ENCODE data around the gene CD79B.

DNA sequence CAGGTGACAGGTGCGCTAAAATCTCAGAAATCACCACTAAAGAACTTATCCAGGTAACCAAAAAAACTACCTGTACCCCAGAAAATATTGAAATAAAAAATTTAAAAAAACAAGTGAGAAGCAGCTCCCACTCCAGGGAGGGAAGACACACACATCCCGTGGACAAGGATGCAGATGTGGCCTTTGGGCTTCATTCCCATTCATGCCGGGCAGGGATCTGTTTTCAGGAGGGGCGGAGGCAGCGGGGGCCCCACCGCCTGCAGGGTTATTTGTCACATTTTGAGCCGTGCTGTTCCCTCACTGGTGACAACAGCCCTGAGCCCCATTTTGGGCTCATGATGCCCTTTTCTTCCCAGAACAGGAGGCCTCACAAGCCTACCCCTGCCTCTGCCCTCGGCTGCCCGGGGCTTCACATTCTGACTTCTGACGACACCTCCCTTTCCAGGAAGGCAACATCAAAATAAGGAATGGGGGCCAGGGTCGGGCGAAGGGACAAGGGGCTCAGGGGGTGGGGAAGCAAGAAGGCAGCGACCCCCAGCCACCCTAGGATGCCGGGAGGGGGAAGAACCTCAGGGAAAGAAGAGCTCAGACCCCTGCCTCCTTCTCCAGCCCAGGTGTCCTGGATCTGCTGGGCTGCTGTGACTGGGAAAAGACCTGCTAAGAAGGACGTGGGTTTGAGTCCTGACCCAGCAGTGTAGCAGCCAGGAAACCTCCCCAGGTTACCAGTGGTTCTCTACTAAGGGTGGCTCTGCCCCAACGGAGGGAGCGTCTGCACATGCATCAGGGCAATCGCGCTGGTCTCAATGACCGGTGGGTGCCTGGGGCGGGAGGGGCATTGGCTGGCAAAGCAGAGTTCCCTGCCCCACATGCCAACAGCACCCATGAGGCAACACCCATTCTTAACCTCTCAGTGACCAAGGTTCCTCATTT is 2.3 kb upstream of the CD79B start:
- TF ChIP-seq JUND (IDR thresholded peaks at IDR 0.05), result no peak
- TF ChIP-seq, protein P1, sequence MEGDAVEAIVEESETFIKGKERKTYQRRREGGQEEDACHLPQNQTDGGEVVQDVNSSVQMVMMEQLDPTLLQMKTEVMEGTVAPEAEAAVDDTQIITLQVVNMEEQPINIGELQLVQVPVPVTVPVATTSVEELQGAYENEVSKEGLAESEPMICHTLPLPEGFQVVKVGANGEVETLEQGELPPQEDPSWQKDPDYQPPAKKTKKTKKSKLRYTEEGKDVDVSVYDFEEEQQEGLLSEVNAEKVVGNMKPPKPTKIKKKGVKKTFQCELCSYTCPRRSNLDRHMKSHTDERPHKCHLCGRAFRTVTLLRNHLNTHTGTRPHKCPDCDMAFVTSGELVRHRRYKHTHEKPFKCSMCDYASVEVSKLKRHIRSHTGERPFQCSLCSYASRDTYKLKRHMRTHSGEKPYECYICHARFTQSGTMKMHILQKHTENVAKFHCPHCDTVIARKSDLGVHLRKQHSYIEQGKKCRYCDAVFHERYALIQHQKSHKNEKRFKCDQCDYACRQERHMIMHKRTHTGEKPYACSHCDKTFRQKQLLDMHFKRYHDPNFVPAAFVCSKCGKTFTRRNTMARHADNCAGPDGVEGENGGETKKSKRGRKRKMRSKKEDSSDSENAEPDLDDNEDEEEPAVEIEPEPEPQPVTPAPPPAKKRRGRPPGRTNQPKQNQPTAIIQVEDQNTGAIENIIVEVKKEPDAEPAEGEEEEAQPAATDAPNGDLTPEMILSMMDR (IDR thresholded peaks at IDR 0.05), result no peak
- TF ChIP-seq MXI1 (IDR thresholded peaks at IDR 0.05; ENCODE audit: low read depth, low read length), result no peak
- TF ChIP-seq RCOR1 (IDR thresholded peaks at IDR 0.05; ENCODE audit: low read length), result no peak
- no peak for TF ChIP-seq FOXJ3 (CRISPR knock-in tag; IDR thresholded peaks at IDR 0.05)
- no peak for TF ChIP-seq SMC3 (IDR thresholded peaks at IDR 0.05; ENCODE audit: low read depth, low read length)
